HG02588 (cell line): ENCODE measurements around the gene KLK8.

ENCODE experiments used
- ATAC-seq: cut with Tn5 transposase; IDR thresholded peaks from one replicate; pipeline ENCODE4 v1.9.1; 2021; ENCODE audit warnings: mild to moderate bottlenecking, moderate library complexity; ENCODE audit not compliant: unreplicated experiment

Gene KLK8

GRCh38 chr19:51001515-51001914 is at the start of gene KLK8:
Gene KLK8 (minus strand): TSS chr19:51001604. CDS start chr19:51001167, 437 bp downstream.
- no peak for ATAC-seq

GRCh38 chr19:51047031-51047335 is 45.6 kb upstream of the KLK8 start:
- no peak for ATAC-seq

GRCh38 chr19:51044327-51044726 is 42.9 kb upstream of the KLK8 start:
- no peak for ATAC-seq

- no peak for ATAC-seq
These were observed 42.1 kb upstream of the KLK8 start for GRCh38 chr19:51043497-51043896.

GRCh38 chr19:51040151-51040550 is 38.7 kb upstream of the KLK8 start:
- no peak for ATAC-seq

GRCh38 chr19:51036519-51036918 is 35.1 kb upstream of the KLK8 start:
- ATAC-seq = no peak

GRCh38 chr19:51034704-51035103 is 33.3 kb upstream of the KLK8 start, which contains the start of gene KLK12:
Gene KLK12 (minus strand): TSS chr19:51035002. CDS start chr19:51034621, 381 bp downstream.
- ATAC-seq = no peak

- ATAC-seq = no peak
These were observed 30.4 kb upstream of the KLK8 start for GRCh38 chr19:51031880-51032225.

- ATAC-seq = no peak
These were observed 29.9 kb upstream of the KLK8 start for GRCh38 chr19:51031220-51031879.

GRCh38 chr19:51030631-51031030 is 29.2 kb upstream of the KLK8 start:
- ATAC-seq = no peak

GRCh38 chr19:51029718-51030117 is 28.3 kb upstream of the KLK8 start:
- no peak for ATAC-seq

GRCh38 chr19:51027873-51028272 is 26.5 kb upstream of the KLK8 start:
- no peak for ATAC-seq

GRCh38 chr19:51027126-51027806 is 25.9 kb upstream of the KLK8 start:
- no peak for ATAC-seq

GRCh38 chr19:51026554-51026831 is 25.1 kb upstream of the KLK8 start, which contains the start of gene KLK11:
Gene KLK11 (minus strand): TSS chr19:51026616. CDS start chr19:51025631, 985 bp downstream.
- no peak for ATAC-seq

GRCh38 chr19:51025809-51026553 is 24.6 kb upstream of the KLK8 start:
- no peak for ATAC-seq

- ATAC-seq = no peak
These were observed 24.0 kb upstream of the KLK8 start for GRCh38 chr19:51025401-51025800.

GRCh38 chr19:51024924-51025323 is 23.5 kb upstream of the KLK8 start:
- no peak for ATAC-seq

- no peak for ATAC-seq
These were observed 22.5 kb upstream of the KLK8 start for GRCh38 chr19:51023946-51024345.

GRCh38 chr19:51022526-51022925 is 21.1 kb upstream of the KLK8 start:
- ATAC-seq = no peak

GRCh38 chr19:51020988-51021651 is 19.7 kb upstream of the KLK8 start:
- ATAC-seq = no peak

GRCh38 chr19:51019544-51019925 is 18.1 kb upstream of the KLK8 start, which contains the start of gene KLK10:
Gene KLK10 (minus strand): TSS chr19:51019709. CDS start chr19:51019130, 579 bp downstream.
- no peak for ATAC-seq
